Measurements from ENCODE around the gene PDZD2.

GRCh38 chr5:31937226-31937625, 298.3 kb downstream of the PDZD2 start:
- TF ChIP-seq CTCF (IDR thresholded peaks at IDR 0.05) (no peak), POLR2A (IDR thresholded peaks at IDR 0.05) (no peak)

All from vagina (tissue), 2 donors.